Panc1 (cell line): ENCODE results near the gene CLIC1. TPM values are rescaled to one million over a fixed set of nuclear protein-coding genes. Genes with fewer than 3 reads are reported as not detected.

Experiments used
- ATAC-seq: fragments of 200-7000 bp; cut with Tn5 transposase; 2 replicates; pipeline ENCODE4 v1.9.1; 2020; ENCODE audit warnings: mild to moderate bottlenecking, moderate library complexity
- BruUV-seq: library from RNA; stranded (reverse); fragments of 400-500 nt; replicated peaks from 2 replicates; lab custom pipeline; 2021; lab: Mats Ljungman, UMichigan
- CTCF ChIA-PET: fragments of 300-600 bp; sonication (Branson Sonifier 250); formaldehyde crosslinking; loops from one replicate; lab custom pipeline; 2022; ENCODE audit warnings: antibody characterized with exemption; lab: Charles Lee
- POLR2A ChIA-PET: fragments of 300-600 bp; sonication (Branson Sonifier 250); formaldehyde crosslinking; loops from one replicate; lab custom pipeline; 2022; ENCODE audit warnings: antibody characterized with exemption; lab: Charles Lee
- DNase-seq: peaks from one replicate; pipeline ENCODE4 v3.0.0-alpha.2; 2010; ENCODE audit warnings: low read depth, low spot score
- H3K27ac ChIP-seq: 2 replicates; pipeline ENCODE4 v1.5.1; 2011; ENCODE audit warnings: mild to moderate bottlenecking, low read length, inconsistent platforms
- H3K27me3 ChIP-seq: fragments of 200-500 bp; sonication (Bioruptor generic); 2 replicates; pipeline ENCODE4 v1.6.0; 2014; ENCODE audit warnings: low read length, inconsistent platforms; ENCODE audit not compliant: control insufficient read depth, insufficient read depth
- H3K36me3 ChIP-seq: fragments of 200-500 bp; sonication (Bioruptor generic); 2 replicates; pipeline ENCODE4 v1.5.1; 2014; ENCODE audit warnings: inconsistent platforms, mild to moderate bottlenecking, low read length, moderate library complexity; ENCODE audit not compliant: control insufficient read depth, insufficient read depth
- H3K4me1 ChIP-seq: 2 replicates; pipeline ENCODE4 v1.5.1; 2011; ENCODE audit warnings: inconsistent platforms, mild to moderate bottlenecking, low read length, moderate library complexity; ENCODE audit not compliant: control insufficient read depth, insufficient read depth
- H3K4me3 ChIP-seq, 2 experiments: 2 replicates each; pipeline ENCODE4 v1.5.1; 2011 to 2012; ENCODE audit warnings: low read depth in 2 of 2, low read length in 2 of 2, mild to moderate bottlenecking in 2 of 2, inconsistent platforms in 1 of 2, moderate library complexity in 1 of 2
- H3K9me3 ChIP-seq: fragments of 200-500 bp; sonication (Bioruptor generic); 2 replicates; pipeline ENCODE4 v1.5.1; 2014; ENCODE audit warnings: low read depth, mild to moderate bottlenecking, inconsistent platforms, low read length, moderate library complexity; ENCODE audit not compliant: control insufficient read depth, insufficient read depth
- POLR2AphosphoS5 ChIP-seq: IDR thresholded peaks from 2 replicates; pipeline ENCODE4 v1.6.1; 2012; ENCODE audit warnings: mild to moderate bottlenecking, low read depth, low read length, moderate library complexity
- SIN3A ChIP-seq: IDR thresholded peaks from 2 replicates; pipeline ENCODE4 v1.6.1; 2012; ENCODE audit warnings: low read depth, mild to moderate bottlenecking, low read length, moderate library complexity, borderline replicate concordance; ENCODE audit not compliant: insufficient read depth
- TCF7L2 ChIP-seq: IDR thresholded peaks from 2 replicates; pipeline ENCODE4 v1.6.1; 2011; ENCODE audit warnings: mild to moderate bottlenecking, low read depth, low read length, inconsistent platforms
- in situ Hi-C: cut with HindIII; loops from 2 replicates; pipeline ENCODE4 v1.10.0; 2016; ENCODE audit warnings: low sequenced_read_pairs, low pct_unique_long_range_greater_than_20kb
- intact Hi-C: fragments of 100-400 bp; cut with micrococcal nuclease; formaldehyde crosslinking; loops from one replicate; pipeline ENCODE4 v1.10.0; 2022; ENCODE audit not compliant: unreplicated experiment
- total RNA-seq: library from RNA; stranded (reverse); gene quantifications from one replicate; pipeline ENCODE4 v1.2.1, GENCODE V29; 2021; ENCODE audit not compliant: unreplicated experiment
- TF ChIP-seq, protein P1 (sequence below), 2 experiments: IDR thresholded peaks; 2 replicates each; pipeline ENCODE4 v1.6.1; 2011 to 2012; ENCODE audit warnings: low read depth in 2 of 2, control low read depth in 1 of 2, low read length in 1 of 2, mild to moderate bottlenecking in 1 of 2, moderate library complexity in 1 of 2; ENCODE audit not compliant: insufficient read depth in 1 of 2
- TF ChIP-seq, protein P2 (sequence below): fragments of 450-650 bp; IDR thresholded peaks from 2 replicates; pipeline ENCODE4 v1.5.1; 2017; ENCODE audit warnings: mild to moderate bottlenecking

The CLIC1 gene
- total RNA-seq, 1 experiment from 2014 or later: 583 TPM

DNA sequence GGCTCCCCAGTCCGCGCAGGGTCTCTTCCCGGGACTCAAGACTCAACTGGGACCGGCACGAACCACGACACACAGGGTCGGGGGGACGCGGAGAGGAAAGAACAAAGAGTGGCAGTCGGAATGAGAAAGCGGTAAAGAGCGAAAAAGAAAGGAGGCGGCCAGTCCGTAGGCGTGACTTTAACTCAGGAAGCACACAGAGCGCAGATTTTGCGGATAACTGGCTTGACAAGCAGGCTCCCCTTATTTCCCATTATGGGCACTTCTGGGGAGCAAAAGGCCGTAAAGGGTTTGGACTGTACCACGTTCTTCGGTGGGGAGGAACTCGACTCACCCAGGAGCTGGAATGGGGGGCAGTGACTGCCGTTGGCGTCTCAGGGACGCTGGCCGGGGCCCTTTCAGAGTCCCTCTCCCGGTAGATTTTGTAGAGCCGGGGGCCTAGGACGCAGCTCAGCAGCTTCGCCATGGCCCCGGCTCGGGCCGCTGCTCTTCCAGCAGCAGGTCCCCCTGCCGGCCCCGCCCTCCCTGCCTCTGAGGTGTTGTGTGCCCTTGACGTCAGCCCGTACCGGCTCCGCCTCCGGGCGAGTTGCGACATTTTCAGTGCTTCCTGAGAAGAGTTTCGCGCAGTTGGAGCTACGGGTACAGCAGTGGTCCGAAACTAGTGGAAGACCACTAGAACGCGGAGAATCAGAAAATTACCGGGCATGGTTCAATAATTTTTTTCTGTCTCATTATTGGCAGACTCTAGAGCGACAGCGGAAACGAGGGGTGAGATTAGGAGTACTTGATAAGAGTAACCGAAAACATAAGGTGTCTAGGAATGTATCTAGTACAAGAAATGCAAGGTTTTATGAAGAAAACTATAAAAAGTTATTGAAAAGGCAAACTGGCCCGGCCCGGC is 33.3 kb downstream of the CLIC1 start, which contains the start of gene ABHD16A:
Gene ABHD16A (minus strand): TSS at position 506 of the 898 bp plus-strand sequence. CDS start 43 bp downstream, at position 463.
- H3K4me3 ChIP-seq: peak within 1 kb of the TSS; percentile 92 to 99
- ChIA-PET POLR2A (interaction anchor here (0.6 to 0.7 kb wide), 3 partner anchors 93 to 356 kb away, joined by 3 to 6 read pairs (median 4); partner anchors contain the start of gene VARS1), CTCF (interaction anchor here (0.9 kb wide), 1 partner anchor 11 kb away, joined by 3 read pairs; no protein-coding TSS in a partner anchor)
- H3K27ac ChIP-seq: peak within 1 kb of the TSS; percentile 95
- BruUV-seq: no TSS peak
- no peak for TF ChIP-seq SIN3A
- TF ChIP-seq, protein P1, sequence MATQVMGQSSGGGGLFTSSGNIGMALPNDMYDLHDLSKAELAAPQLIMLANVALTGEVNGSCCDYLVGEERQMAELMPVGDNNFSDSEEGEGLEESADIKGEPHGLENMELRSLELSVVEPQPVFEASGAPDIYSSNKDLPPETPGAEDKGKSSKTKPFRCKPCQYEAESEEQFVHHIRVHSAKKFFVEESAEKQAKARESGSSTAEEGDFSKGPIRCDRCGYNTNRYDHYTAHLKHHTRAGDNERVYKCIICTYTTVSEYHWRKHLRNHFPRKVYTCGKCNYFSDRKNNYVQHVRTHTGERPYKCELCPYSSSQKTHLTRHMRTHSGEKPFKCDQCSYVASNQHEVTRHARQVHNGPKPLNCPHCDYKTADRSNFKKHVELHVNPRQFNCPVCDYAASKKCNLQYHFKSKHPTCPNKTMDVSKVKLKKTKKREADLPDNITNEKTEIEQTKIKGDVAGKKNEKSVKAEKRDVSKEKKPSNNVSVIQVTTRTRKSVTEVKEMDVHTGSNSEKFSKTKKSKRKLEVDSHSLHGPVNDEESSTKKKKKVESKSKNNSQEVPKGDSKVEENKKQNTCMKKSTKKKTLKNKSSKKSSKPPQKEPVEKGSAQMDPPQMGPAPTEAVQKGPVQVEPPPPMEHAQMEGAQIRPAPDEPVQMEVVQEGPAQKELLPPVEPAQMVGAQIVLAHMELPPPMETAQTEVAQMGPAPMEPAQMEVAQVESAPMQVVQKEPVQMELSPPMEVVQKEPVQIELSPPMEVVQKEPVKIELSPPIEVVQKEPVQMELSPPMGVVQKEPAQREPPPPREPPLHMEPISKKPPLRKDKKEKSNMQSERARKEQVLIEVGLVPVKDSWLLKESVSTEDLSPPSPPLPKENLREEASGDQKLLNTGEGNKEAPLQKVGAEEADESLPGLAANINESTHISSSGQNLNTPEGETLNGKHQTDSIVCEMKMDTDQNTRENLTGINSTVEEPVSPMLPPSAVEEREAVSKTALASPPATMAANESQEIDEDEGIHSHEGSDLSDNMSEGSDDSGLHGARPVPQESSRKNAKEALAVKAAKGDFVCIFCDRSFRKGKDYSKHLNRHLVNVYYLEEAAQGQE (IDR thresholded peaks at IDR 0.05; ENCODE audit: insufficient read depth in 1 of 2, low read depth in 2 of 2, low read length in 1 of 2): peak in 1 of 2 experiments; percentile 0; a peak in 1 of 4 replicates
- TF ChIP-seq POLR2AphosphoS5: peak; percentile 89
- peak; percentile 52; the same call in 1 of the 2 replicates for TF ChIP-seq TCF7L2
- H3K4me1 ChIP-seq: peaks cover 7% of the 10 kb centered on the region; the same call in 1 of the 2 replicates
- ATAC-seq (peak; percentile 100), DNase-seq (peak; percentile 94)
- no peaks in the 10 kb centered on the region for H3K9me3 ChIP-seq
- in situ Hi-C loops: no loop called here
- intact Hi-C loops: no loop called here
- H3K27me3 ChIP-seq: no peaks in the 10 kb centered on the region
- peaks cover 2% of the 10 kb centered on the region; the same call in 1 of the 2 replicates for H3K36me3 ChIP-seq

DNA sequence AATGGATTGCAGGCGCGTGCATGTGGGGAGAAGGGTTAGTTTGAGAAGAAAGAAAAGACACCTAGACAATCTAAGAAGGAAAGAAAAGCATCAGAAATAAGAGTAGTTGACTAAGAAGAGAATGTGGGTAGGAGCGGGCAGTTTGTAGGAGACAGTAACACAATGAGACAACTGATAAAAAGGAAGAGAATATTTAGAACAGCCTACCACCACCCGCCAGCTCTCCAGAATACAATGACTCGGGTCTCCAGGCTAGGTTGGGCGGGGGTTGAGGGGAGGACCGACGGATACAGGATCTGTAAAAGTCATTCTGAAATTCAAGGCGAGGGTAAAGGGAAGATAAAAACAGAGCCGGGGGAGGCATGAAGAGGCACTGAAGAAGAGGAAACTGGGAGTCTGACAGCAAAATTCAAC is 33.9 kb downstream of the CLIC1 start:
- Histone ChIP-seq H3K27ac (peak overlapping the region; percentile 95), H3K4me3 (peak overlapping the region; percentile 92 to 99), H3K36me3 (peaks cover 4% of the 10 kb centered on the region; the same call in 1 of the 2 replicates), H3K27me3 (no peaks in the 10 kb centered on the region), H3K4me1 (peaks cover 7% of the 10 kb centered on the region; the same call in 1 of the 2 replicates), H3K9me3 (no peaks in the 10 kb centered on the region)
- ATAC-seq (no peak), DNase-seq (no peak)
- intact Hi-C loops (no loop called here), in situ Hi-C loops (no loop called here)
- BruUV-seq: TSS peak; percentile 75
- TF ChIP-seq POLR2AphosphoS5 (no peak), TCF7L2 (no peak)
- TF ChIP-seq, protein P2, sequence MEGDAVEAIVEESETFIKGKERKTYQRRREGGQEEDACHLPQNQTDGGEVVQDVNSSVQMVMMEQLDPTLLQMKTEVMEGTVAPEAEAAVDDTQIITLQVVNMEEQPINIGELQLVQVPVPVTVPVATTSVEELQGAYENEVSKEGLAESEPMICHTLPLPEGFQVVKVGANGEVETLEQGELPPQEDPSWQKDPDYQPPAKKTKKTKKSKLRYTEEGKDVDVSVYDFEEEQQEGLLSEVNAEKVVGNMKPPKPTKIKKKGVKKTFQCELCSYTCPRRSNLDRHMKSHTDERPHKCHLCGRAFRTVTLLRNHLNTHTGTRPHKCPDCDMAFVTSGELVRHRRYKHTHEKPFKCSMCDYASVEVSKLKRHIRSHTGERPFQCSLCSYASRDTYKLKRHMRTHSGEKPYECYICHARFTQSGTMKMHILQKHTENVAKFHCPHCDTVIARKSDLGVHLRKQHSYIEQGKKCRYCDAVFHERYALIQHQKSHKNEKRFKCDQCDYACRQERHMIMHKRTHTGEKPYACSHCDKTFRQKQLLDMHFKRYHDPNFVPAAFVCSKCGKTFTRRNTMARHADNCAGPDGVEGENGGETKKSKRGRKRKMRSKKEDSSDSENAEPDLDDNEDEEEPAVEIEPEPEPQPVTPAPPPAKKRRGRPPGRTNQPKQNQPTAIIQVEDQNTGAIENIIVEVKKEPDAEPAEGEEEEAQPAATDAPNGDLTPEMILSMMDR: no peak
- TF ChIP-seq, protein P1 (IDR thresholded peaks at IDR 0.05; ENCODE audit: insufficient read depth in 1 of 2, low read depth in 2 of 2, low read length in 1 of 2): 0 out of 4 replicates have a peak, but pooled peaks of 1 of the 2 experiments have one; percentile 3
- CTCF ChIA-PET: no interaction called here
- POLR2A ChIA-PET: no interaction called here
